RKO (cell line): ENCODE results near the gene CTSH.
"Not testable (repeated sequence)": the region's sequence is repeated elsewhere in the genome, so short reads cannot be mapped to it uniquely, and the experiment has no call there.

Experiments used
- DNase-seq: peaks from one replicate; pipeline ENCODE4 v3.0.0-alpha.2; 2016; ENCODE audit warnings: low spot score

The CTSH gene

GRCh38 chr15:78921940-78922339 is 22.9 kb downstream of the CTSH start:
- no peak for DNase-seq

DNA sequence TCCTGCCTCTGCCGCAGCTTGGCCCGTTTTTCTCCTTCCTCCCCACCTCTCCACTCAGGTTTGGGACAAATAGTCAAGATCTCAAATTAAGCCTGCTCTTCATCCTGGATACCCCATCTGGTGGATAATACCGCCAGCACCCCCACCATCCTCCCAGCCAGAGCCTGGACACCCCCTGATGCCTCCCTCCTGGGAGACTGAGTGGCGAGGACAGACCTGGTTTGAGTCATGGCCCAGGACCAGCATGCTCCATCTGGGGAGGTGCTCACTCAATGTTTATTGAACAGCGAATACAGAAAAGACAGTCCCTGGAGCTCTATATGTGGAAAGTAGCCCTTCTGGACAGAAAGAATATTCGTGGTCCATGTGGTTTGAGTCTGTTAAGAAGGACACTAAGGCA is 23.3 kb downstream of the CTSH start:
- no peak for DNase-seq

- DNase-seq = no peak
Observed at GRCh38 chr15:78917888-78918287, 27.0 kb downstream of the CTSH start.

DNA sequence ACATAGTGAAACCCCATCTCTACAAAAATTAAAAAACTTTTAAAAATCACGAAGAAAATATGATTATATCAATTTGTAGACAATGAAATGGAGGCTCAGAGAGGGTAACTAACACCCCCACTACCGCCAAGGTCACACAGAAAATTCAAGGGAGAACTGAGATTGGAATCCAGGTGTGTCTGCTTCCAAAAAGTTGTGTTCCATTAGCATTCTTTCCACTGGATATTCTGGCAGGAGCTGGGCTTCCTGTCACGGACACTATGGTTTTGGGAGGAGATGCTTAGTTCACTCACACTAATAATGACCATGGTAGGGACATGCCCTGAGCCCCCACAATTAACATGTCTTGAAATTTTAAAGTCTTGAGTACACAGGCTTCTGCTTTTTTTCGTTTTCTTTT is 28.8 kb downstream of the CTSH start:
- DNase-seq = no peak

GRCh38 chr15:78915341-78916087 is 29.3 kb downstream of the CTSH start:
- no peak for DNase-seq

GRCh38 chr15:78914027-78914764 is 30.6 kb downstream of the CTSH start:
- no peak for DNase-seq

- DNase-seq = no peak
Observed at GRCh38 chr15:78913012-78913411, 31.8 kb downstream of the CTSH start.

GRCh38 chr15:78912316-78912715 is 32.5 kb downstream of the CTSH start:
- no peak for DNase-seq

GRCh38 chr15:78910271-78910670 is 34.6 kb downstream of the CTSH start:
- no peak for DNase-seq

GRCh38 chr15:78909791-78910228 is 35.0 kb downstream of the CTSH start:
- DNase-seq = peak; percentile 28

DNA sequence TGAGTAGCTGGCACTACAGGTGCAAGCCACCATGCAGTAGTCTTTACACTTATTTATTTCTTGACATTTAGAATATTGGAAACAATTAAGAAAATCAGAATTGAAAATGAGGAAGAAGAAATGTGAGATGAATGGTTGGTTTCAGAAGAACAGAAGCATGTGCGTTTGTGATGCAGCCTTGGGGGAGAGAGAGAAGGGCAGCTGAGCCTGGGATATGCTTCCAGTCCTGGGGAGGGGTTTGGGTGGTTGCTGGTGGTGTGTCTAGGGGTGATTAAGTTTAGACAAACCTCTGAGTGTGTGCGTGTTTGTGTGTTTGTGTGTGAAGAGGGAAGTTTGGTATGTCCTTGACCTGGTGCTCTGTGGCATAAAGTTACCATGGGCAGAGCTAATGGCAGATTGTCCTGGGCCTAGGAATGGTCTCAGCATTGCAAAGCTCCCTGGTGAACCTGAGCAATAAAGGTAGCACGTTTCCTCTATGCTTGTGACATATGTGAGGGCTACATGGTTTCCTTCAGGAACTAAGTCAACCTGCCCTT is 35.6 kb downstream of the CTSH start:
- DNase-seq = no peak

DNA sequence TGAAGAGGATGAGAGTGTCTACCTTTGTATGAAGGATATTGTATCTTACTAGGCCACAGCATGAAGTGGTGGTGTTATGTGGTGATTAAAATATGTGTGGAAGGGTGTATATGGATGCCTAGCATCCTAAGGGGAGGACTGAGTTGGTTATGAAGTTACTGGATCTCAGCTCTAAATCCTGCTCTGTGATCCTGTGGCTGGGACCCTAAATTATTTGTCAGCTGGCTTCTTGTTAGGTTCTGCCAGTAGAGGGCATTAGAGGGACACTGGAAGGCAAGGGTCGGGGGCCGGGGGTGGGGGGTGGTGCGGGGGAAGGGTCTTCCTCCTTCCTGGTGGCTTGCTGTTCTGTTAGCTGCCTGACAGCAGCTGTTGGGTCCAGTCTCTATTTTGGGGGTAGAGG is 37.3 kb downstream of the CTSH start:
- no peak for DNase-seq

- peak; percentile 21 for DNase-seq
Observed at GRCh38 chr15:78906316-78906620, 38.6 kb downstream of the CTSH start.

DNA sequence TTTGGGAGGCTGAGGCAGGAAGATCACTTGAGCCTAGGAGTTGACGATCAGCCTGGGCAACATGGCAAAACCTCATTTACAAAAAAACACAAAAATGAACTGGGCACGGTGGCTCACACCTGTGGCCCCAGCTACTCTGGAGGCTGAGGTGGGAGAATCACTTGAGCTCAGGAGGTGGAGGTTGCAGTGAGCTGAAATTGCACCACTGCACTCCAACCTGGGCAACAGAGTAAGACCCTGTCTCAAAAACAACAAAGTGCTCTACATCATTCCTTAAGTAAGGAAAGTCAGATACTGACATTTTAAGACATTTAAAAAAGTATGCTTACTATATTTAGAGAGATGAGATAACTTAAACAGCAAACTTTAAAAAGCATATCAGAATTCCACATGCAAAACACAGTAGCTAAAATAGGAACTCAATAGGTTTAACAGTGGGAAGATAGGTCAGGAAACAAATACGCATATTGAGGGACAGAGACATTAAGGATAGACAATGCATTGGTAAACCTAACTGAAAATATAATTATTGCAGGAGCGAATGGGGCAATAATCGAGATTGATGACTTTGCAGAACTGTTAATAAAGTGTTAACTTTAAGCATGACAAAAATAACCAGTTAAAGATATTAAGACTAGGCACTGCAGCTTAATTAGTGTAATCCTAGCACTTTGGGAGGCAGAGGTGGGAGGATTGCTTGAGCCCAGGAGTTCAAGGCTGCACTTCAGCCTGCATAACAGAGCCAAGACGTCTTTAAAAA is 40.1 kb downstream of the CTSH start:
- no peak for DNase-seq

GRCh38 chr15:78902281-78903032 is 42.4 kb downstream of the CTSH start:
- not testable (repeated sequence) for DNase-seq

- not testable (repeated sequence) for DNase-seq
Observed at GRCh38 chr15:78900819-78901533, 43.9 kb downstream of the CTSH start.

DNA sequence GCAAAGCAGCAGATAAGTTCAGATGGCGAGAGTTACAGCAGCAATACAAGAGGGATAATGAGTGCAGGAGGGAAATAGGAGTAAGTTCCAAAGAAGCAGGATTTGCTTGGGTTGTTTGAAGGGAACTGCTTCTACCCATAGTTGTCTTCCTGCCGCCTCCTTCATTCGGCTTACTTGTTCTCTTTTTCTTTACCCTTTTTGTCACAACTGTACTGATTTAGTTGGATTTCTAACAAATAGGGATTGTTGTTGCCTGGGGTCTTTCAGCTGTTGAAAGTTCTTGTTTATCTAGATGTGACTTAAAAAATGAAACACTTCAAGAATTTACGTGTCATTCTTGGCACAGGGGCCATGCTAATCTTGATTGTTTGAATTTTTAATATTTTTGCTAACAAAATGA is 46.3 kb downstream of the CTSH start:
- no peak for DNase-seq

DNA sequence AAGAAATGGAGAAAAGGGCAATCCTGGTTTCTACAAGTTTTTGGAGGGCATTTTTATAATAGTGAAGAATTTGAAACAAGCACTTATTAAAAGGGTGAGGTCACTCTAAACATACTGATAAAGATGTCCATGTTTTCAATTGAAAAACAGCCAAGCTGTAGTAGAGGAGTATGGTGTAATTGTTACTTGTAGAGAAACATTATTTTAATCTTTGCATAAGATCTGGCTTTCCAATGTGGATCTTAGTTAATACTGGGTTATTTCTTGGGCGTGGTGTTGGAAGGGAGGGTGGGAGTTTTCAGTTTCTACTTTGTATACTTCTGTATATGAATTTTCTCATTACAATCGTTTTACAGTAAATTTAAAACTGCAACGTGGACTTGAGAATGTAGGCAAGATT is 49.4 kb downstream of the CTSH start:
- no peak for DNase-seq

GRCh38 chr15:78893538-78893937 is 51.3 kb downstream of the CTSH start:
- DNase-seq = no peak

DNA sequence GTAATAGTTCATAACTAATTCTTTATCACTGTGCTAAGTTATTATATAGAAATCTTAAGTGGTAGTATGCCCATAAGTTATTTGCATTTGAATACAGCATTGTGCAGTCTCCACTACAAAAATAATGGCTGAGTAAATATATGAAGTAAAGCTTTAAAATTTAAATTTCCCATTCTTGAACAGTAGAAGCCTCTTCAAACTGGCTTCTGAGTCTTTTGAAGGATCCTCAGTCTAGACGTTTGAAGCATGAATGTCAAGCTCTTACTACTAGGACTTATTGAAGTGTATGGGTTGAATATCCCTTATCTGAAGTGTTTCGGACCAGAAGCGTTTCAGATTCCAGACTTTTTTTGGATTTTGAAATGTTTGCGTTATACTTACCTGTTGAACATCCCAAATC is 55.8 kb downstream of the CTSH start:
- no peak for DNase-seq

- DNase-seq = no peak
Observed at GRCh38 chr15:78881681-78882080, 63.2 kb downstream of the CTSH start.
